SK-N-SH (cell line): ENCODE results near the gene TRPC4. TPM values are rescaled to one million over a fixed set of nuclear protein-coding genes. Genes with fewer than 3 reads are reported as not detected.

Experiments used
- CTCF ChIA-PET: fragments of 300-600, 350-600 bp; formaldehyde crosslinking; extraction: SDS; loops from one replicate; lab custom pipeline; 2021; lab: Yijun Ruan, JAX
- POLR2A ChIA-PET: fragments of 350-600 bp; sonication (Branson Sonifier 250); formaldehyde crosslinking; extraction: SDS; loops from one replicate; lab custom pipeline; 2020; ENCODE audit warnings: antibody characterized with exemption, inconsistent platforms; lab: Yijun Ruan, JAX
- DNase-seq: peaks from one replicate; pipeline ENCODE4 v3.0.0; 2012
- H2AFZ ChIP-seq: fragments of 200-600 bp; sonication (generic); 2 replicates; pipeline ENCODE4 v1.8.1; 2016; ENCODE audit warnings: antibody characterized with exemption, mild to moderate bottlenecking, low read depth
- H3F3A ChIP-seq: fragments of 200-600 bp; sonication (generic); replicated peaks from 2 replicates; pipeline ENCODE3; 2016; ENCODE audit warnings: antibody characterized with exemption, mild to moderate bottlenecking; ENCODE audit not compliant: insufficient read depth
- H3K27ac ChIP-seq, 2 experiments: fragments of 200-500 bp in 1 of 2; fragments of 200-600 bp in 1 of 2; sonication (Bioruptor generic) in 1 of 2; sonication (generic), shearing (Covaris generic) in 1 of 2; 2 replicates each; pipeline versions ENCODE4 v1.5.1 to v1.6.1; 2014 to 2016; ENCODE audit warnings: low read depth in 2 of 2, inconsistent platforms in 1 of 2, low read length in 1 of 2, mild to moderate bottlenecking in 1 of 2, mixed read lengths in 1 of 2
- H3K27me3 ChIP-seq: fragments of 200-600 bp; sonication (generic), shearing (Covaris generic); 2 replicates; pipeline ENCODE4 v1.6.1; 2016; ENCODE audit warnings: mixed run types; ENCODE audit not compliant: insufficient read depth
- H3K36me3 ChIP-seq, 2 experiments: fragments of 200-500 bp in 1 of 2; fragments of 200-600 bp in 1 of 2; sonication (Bioruptor generic) in 1 of 2; sonication (generic) in 1 of 2; replicated peaks in 1 of 2; 2 replicates each; pipeline versions ENCODE3 to v1.5.1; 2014 to 2016; ENCODE audit warnings: low read length in 1 of 2, mild to moderate bottlenecking in 1 of 2; ENCODE audit not compliant: insufficient read depth in 2 of 2, control insufficient read depth in 1 of 2
- H3K4me1 ChIP-seq, 2 experiments: fragments of 200-500 bp in 1 of 2; fragments of 200-600 bp in 1 of 2; sonication (Bioruptor generic) in 1 of 2; sonication (generic), shearing (Covaris generic) in 1 of 2; 2 replicates each; pipeline versions ENCODE4 v1.5.1 to v1.6.1; 2014 to 2016; ENCODE audit warnings: low read depth in 1 of 2, low read length in 1 of 2, mixed run types in 1 of 2; ENCODE audit not compliant: insufficient read depth in 2 of 2, control insufficient read depth in 1 of 2
- H3K4me2 ChIP-seq: fragments of 200-600 bp; sonication (generic), shearing (Covaris generic); 2 replicates; pipeline ENCODE4 v1.6.1; 2017; ENCODE audit warnings: mixed run types
- H3K4me3 ChIP-seq, 2 experiments: fragments of 200-500 bp in 1 of 2; fragments of 200-600 bp in 1 of 2; sonication (Bioruptor generic) in 1 of 2; sonication (generic), shearing (Covaris generic) in 1 of 2; 2 replicates each; pipeline versions ENCODE4 v1.5.1 to v1.8.1; 2014 to 2016; ENCODE audit warnings: low read depth in 2 of 2, inconsistent platforms in 1 of 2, low read length in 1 of 2, mild to moderate bottlenecking in 1 of 2, mixed read lengths in 1 of 2, moderate library complexity in 1 of 2
- H3K79me2 ChIP-seq: fragments of 200-600 bp; sonication (generic); 2 replicates; pipeline ENCODE4 v1.8.1; 2017; ENCODE audit warnings: mild to moderate bottlenecking; ENCODE audit not compliant: insufficient read depth
- H3K9ac ChIP-seq: fragments of 200-600 bp; sonication (generic); 2 replicates; pipeline ENCODE4 v1.6.1; 2017; ENCODE audit warnings: mixed run types
- H3K9me2 ChIP-seq: fragments of 200-600 bp; sonication (generic); 2 replicates; pipeline ENCODE4 v1.6.1; 2017; ENCODE audit warnings: mixed run types
- H3K9me3 ChIP-seq: fragments of 200-600 bp; sonication (generic); 2 replicates; pipeline ENCODE4 v1.6.1; 2017; ENCODE audit warnings: mixed run types, mild to moderate bottlenecking, moderate library complexity
- H4K20me1 ChIP-seq: fragments of 200-600 bp; sonication (generic); 2 replicates; pipeline ENCODE4 v1.6.1; 2017; ENCODE audit warnings: mild to moderate bottlenecking, mixed run types; ENCODE audit not compliant: insufficient read depth
- ELF1 ChIP-seq: IDR thresholded peaks from 2 replicates; pipeline ENCODE4 v1.4.0; 2012
- EP300 ChIP-seq, 2 experiments: IDR thresholded peaks; 2 replicates each; pipeline versions ENCODE4 v1.4.0 to v1.6.1; 2012; ENCODE audit warnings: borderline replicate concordance in 1 of 2, low read depth in 1 of 2, low read length in 1 of 2
- FOSL2 ChIP-seq: IDR thresholded peaks from 2 replicates; pipeline ENCODE4 v1.4.0; 2012; ENCODE audit warnings: low read depth, mild to moderate bottlenecking, moderate library complexity, borderline replicate concordance
- FOXJ3 ChIP-seq: sonication (generic); formaldehyde crosslinking; IDR thresholded peaks from 2 replicates; pipeline ENCODE4 v1.5.1; 2020; ENCODE audit warnings: mild to moderate bottlenecking, missing genetic modification reagents
- FOXM1 ChIP-seq: IDR thresholded peaks from 2 replicates; pipeline ENCODE4 v1.4.0; 2012; ENCODE audit warnings: low read depth, mild to moderate bottlenecking
- GABPA ChIP-seq: IDR thresholded peaks from 2 replicates; pipeline ENCODE4 v1.4.0; 2012; ENCODE audit warnings: low read depth, mild to moderate bottlenecking
- GATA2 ChIP-seq: sonication (generic); formaldehyde crosslinking; IDR thresholded peaks from 2 replicates; pipeline ENCODE4 v1.5.0; 2020; ENCODE audit warnings: mild to moderate bottlenecking, missing genetic modification reagents
- JUND ChIP-seq: IDR thresholded peaks from 2 replicates; pipeline ENCODE4 v1.4.0; 2012
- MAX ChIP-seq: IDR thresholded peaks from 2 replicates; pipeline ENCODE4 v1.4.0; 2012; ENCODE audit warnings: low read depth
- MEF2A ChIP-seq: IDR thresholded peaks from 2 replicates; pipeline ENCODE4 v1.4.0; 2012; ENCODE audit warnings: low read depth, borderline replicate concordance
- NFIC ChIP-seq: IDR thresholded peaks from 2 replicates; pipeline ENCODE4 v1.4.0; 2012; ENCODE audit warnings: borderline replicate concordance
- PBX3 ChIP-seq: IDR thresholded peaks from 2 replicates; pipeline ENCODE4; 2012
- RCOR1 ChIP-seq: fragments of 150-350 bp; IDR thresholded peaks from 2 replicates; pipeline ENCODE4 v1.6.1; 2017; ENCODE audit warnings: antibody characterized with exemption, low read length
- RXRA ChIP-seq: IDR thresholded peaks from 2 replicates; pipeline ENCODE4 v1.4.0; 2012; ENCODE audit warnings: low read depth, mild to moderate bottlenecking, borderline replicate concordance
- SIN3A ChIP-seq: IDR thresholded peaks from 2 replicates; pipeline ENCODE4 v1.6.1; 2012; ENCODE audit warnings: low read depth, mild to moderate bottlenecking, low read length, moderate library complexity, borderline replicate concordance
- TCF12 ChIP-seq: IDR thresholded peaks from 2 replicates; pipeline ENCODE4 v1.4.0; 2012
- TEAD4 ChIP-seq: IDR thresholded peaks from 2 replicates; pipeline ENCODE4 v1.4.0; 2012; ENCODE audit warnings: mild to moderate bottlenecking, borderline replicate concordance; ENCODE audit not compliant: insufficient read depth
- YY1 ChIP-seq: IDR thresholded peaks from 2 replicates; pipeline ENCODE4 v1.4.0; 2012; ENCODE audit warnings: low read depth, mild to moderate bottlenecking
- WGBS: methylation state at CpG from one replicate; pipeline ENCODE4 v1.1.6; 2017; ENCODE audit warnings: low lambda C conversion rate; 5-methylcytosine and 5-hydroxymethylcytosine counted together
- polyA plus RNA-seq, 3 experiments: library from polyadenylated mRNA; depleted of rRNA; stranded (reverse); fragments of >200 nt; gene quantifications; 2 replicates each; pipeline ENCODE4 v1.2.3, GENCODE V29; 2012
- TF ChIP-seq, protein P1 (sequence below): IDR thresholded peaks from 2 replicates; pipeline ENCODE4 v1.4.0; 2012; ENCODE audit warnings: low read depth, borderline replicate concordance
- TF ChIP-seq, protein P2 (sequence below): fragments of 150-350 bp; IDR thresholded peaks from 2 replicates; pipeline ENCODE4 v1.6.1; 2016; ENCODE audit warnings: mild to moderate bottlenecking, low read depth, low read length

The TRPC4 gene
- polyA plus RNA-seq, 1 of the 3 experiments (the other 2 are of a cell fraction) = not detected

GRCh38 chr13:37700887-37701286, 168.7 kb downstream of the TRPC4 start:
- 13% methylated on average over 2 of the region's 2 CpGs for WGBS
- no peaks in the 10 kb centered on the region for H3K36me3 ChIP-seq
- no peaks in the 10 kb centered on the region for H3K79me2 ChIP-seq
- no peak overlapping the region for H3K4me3 ChIP-seq
- no peak for TF ChIP-seq EP300 (IDR thresholded peaks at IDR 0.05; ENCODE audit: borderline replicate concordance in 1 of 2, low read depth in 1 of 2, low read length in 1 of 2)
- TF ChIP-seq, protein P1, sequence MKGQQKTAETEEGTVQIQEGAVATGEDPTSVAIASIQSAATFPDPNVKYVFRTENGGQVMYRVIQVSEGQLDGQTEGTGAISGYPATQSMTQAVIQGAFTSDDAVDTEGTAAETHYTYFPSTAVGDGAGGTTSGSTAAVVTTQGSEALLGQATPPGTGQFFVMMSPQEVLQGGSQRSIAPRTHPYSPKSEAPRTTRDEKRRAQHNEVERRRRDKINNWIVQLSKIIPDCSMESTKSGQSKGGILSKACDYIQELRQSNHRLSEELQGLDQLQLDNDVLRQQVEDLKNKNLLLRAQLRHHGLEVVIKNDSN = no peak
- ChIA-PET CTCF (interaction anchor here (0.6 kb wide), 1 partner anchor 282 kb away, joined by 4 read pairs; no protein-coding TSS in a partner anchor), POLR2A (no interaction called here)
- H3K4me2 ChIP-seq = no peak overlapping the region
- 0 out of 2 replicates have a peak overlapping the region, but pooled peaks have one; percentile 42 for H2AFZ ChIP-seq
- no peaks in the 10 kb centered on the region for H3K9me2 ChIP-seq
- no peak for DNase-seq
- H3K4me1 ChIP-seq = peaks cover 0 to 11% of the 10 kb centered on the region in 2 experiments; a peak in 1 of 4 replicates
- H3K27me3 ChIP-seq = no peaks in the 10 kb centered on the region
- H3K9me3 ChIP-seq = no peaks in the 10 kb centered on the region
- H3K9ac ChIP-seq = no peak overlapping the region
- H3F3A ChIP-seq = no peaks in the 10 kb centered on the region
- no peak overlapping the region for H3K27ac ChIP-seq
- no peaks in the 10 kb centered on the region for H4K20me1 ChIP-seq

DNA sequence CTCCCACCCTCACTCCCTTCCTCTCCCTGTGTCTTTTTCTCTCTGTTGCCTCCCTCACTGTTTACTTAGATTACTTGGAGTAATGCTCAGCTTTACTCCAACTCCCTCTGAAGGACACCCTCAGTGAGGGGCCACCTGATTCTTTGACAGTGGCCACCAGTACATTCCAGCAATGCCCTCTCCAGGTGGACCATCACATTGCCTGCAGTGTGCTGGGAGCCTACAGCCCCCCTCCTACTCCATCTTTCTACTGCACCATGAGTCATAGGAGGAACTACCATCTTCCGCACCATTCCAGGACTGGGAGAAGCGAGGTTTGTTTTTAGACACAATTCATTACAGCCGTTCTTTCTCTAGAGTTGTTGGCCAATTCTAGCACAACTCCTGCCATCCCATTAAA, 174.4 kb downstream of the TRPC4 start:
- TF ChIP-seq FOSL2 = no peak
- no peak for TF ChIP-seq TCF12
- no peak for TF ChIP-seq PBX3
- TF ChIP-seq, protein P2, sequence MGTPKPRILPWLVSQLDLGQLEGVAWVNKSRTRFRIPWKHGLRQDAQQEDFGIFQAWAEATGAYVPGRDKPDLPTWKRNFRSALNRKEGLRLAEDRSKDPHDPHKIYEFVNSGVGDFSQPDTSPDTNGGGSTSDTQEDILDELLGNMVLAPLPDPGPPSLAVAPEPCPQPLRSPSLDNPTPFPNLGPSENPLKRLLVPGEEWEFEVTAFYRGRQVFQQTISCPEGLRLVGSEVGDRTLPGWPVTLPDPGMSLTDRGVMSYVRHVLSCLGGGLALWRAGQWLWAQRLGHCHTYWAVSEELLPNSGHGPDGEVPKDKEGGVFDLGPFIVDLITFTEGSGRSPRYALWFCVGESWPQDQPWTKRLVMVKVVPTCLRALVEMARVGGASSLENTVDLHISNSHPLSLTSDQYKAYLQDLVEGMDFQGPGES = no peak
- no peak for TF ChIP-seq ELF1
- no peak for TF ChIP-seq RXRA
- no peak for TF ChIP-seq NFIC
- TF ChIP-seq RCOR1 = no peak
- no peak for TF ChIP-seq GABPA
- TF ChIP-seq TEAD4 = no peak
- no peak for TF ChIP-seq JUND
- no peak for TF ChIP-seq MEF2A
- no peak for TF ChIP-seq FOXJ3 (CRISPR knock-in tag)
- no peak for TF ChIP-seq YY1
- TF ChIP-seq GATA2 = no peak
- TF ChIP-seq SIN3A = no peak
- no peak for TF ChIP-seq FOXM1
- TF ChIP-seq, protein P1 = no peak
- TF ChIP-seq MAX = no peak
- TF ChIP-seq, all 33 proteins: peak for 0
- Histone ChIP-seq H3K27ac (no peak overlapping the region), H2AFZ (no peak overlapping the region), H3K27me3 (no peaks in the 10 kb centered on the region; the same call in 1 of the 2 replicates), H3K4me3 (no peak overlapping the region), H3K9ac (no peak overlapping the region), H3K9me2 (no peaks in the 10 kb centered on the region), H3K79me2 (no peaks in the 10 kb centered on the region), H3K4me2 (no peak overlapping the region), H4K20me1 (no peaks in the 10 kb centered on the region), H3K36me3 (no peaks in the 10 kb centered on the region), H3K9me3 (0 out of 2 replicates have a peak, but pooled peaks cover 3% of the 10 kb centered on the region), H3F3A (no peaks in the 10 kb centered on the region), H3K4me1 (no peaks in the 10 kb centered on the region)
- no peak for DNase-seq
- ChIA-PET POLR2A (no interaction called here), CTCF (interaction anchor here (0.6 kb wide), 1 partner anchor 1313 kb away, joined by 3 read pairs; no protein-coding TSS in a partner anchor)
- WGBS = 61% methylated on average over 3 of the region's 3 CpGs
